Fibroblast of villous mesenchyme (primary cell): ENCODE results near the gene HAUS2. TPM values are rescaled to one million over a fixed set of nuclear protein-coding genes. Genes with fewer than 3 reads are reported as not detected.

ENCODE experiments used
- DNase-seq: peaks from one replicate; pipeline ENCODE4 v3.0.0-alpha.2; 2010; ENCODE audit warnings: low read depth
- H3K4me3 ChIP-seq: 2 replicates; pipeline ENCODE4 v1.5.1; 2011; ENCODE audit warnings: low read depth, mild to moderate bottlenecking, low read length
- total RNA-seq: library from RNA; depleted of rRNA; stranded (reverse); fragments of >200 nt; gene quantifications from 2 replicates; pipeline ENCODE4 v1.2.3, GENCODE V29; 2012
- TF ChIP-seq, protein P1 (sequence below): IDR thresholded peaks from 2 replicates; pipeline ENCODE4 v1.5.1; 2012; ENCODE audit warnings: low read depth, mild to moderate bottlenecking, low read length; ENCODE audit not compliant: insufficient read depth

Gene HAUS2
- total RNA-seq, 1 donor, result 25.9 TPM

DNA sequence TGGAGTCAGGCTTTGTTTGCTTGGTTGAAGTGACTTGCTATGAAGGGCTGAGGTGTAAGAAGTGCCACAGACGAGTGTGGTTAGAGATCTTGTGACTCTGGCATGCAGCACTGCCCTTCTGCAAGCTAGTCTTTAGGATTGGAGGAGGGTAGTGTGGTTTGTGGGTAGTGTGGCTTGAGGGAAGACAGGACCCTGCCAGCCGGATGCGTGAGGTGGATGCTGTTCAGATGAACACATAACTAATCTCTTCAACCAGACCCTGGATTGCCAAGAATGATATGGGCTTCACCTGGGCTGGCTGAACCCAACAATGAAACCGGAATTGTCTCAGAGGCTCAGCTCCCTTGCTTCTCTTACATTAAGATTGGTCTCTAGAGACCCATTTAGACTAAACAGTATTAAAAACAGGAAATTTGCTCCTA, 59.5 kb downstream of the HAUS2 start:
- TF ChIP-seq, protein P1, sequence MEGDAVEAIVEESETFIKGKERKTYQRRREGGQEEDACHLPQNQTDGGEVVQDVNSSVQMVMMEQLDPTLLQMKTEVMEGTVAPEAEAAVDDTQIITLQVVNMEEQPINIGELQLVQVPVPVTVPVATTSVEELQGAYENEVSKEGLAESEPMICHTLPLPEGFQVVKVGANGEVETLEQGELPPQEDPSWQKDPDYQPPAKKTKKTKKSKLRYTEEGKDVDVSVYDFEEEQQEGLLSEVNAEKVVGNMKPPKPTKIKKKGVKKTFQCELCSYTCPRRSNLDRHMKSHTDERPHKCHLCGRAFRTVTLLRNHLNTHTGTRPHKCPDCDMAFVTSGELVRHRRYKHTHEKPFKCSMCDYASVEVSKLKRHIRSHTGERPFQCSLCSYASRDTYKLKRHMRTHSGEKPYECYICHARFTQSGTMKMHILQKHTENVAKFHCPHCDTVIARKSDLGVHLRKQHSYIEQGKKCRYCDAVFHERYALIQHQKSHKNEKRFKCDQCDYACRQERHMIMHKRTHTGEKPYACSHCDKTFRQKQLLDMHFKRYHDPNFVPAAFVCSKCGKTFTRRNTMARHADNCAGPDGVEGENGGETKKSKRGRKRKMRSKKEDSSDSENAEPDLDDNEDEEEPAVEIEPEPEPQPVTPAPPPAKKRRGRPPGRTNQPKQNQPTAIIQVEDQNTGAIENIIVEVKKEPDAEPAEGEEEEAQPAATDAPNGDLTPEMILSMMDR, result no peak
- H3K4me3 ChIP-seq, result no peak overlapping the region
- DNase-seq, result peak; percentile 48

DNA sequence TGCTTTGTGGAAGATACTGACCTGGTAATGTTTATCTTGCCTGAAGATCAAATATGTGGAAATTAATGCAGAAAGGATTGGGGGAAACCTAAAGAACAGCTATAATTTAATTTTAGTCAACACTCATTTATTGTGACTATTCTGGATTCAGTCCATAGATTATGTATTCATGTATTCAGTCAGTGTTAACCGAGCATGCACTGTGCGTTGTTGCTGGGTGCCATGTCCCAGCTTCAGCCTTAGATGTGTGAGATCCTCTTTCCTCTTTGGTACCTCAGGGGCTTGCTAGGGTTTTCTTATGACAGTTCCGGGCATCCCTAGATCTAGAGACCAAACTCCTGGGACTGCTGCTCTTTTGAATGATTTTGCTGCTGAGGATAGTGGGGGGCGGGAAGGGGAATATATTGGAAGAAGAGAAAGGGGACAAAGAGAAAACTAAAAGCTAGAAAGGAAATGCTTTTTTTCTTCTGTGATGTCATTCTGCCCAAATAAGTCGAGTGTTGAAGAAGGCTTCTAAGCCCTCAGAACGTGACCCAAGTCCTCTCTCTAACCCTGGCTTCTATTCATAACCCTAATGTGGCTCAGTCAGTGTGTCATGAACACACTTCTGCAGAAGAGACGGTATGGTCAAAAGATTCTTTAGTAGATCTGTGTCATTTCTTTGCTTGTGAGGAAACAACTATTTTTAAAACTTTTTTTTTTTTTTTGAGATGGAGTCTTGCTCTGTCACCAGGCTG, 60.3 kb downstream of the HAUS2 start:
- H3K4me3 ChIP-seq, result no peak overlapping the region
- DNase-seq, result no peak
- TF ChIP-seq, protein P1, result no peak

DNA sequence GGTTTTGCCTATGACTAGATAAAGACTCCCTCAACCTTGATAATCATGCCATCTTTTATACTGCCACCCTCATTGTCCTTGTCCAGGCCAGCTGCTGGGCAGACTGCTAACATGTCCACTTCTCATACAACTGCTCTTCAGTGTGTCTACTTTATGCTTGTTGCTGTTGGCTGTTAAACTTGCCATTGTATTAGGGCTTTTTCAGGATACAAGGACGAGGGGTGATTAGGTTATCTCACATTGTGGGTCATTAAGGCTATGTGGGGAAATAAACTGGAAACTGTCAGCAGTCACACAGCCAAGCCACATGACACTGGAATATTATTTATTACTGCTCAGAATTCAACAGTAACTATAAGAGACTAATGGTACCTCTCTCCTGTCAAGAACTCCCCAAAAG, 62.9 kb downstream of the HAUS2 start:
- TF ChIP-seq, protein P1, result no peak
- no peak overlapping the region for H3K4me3 ChIP-seq
- no peak for DNase-seq

DNA sequence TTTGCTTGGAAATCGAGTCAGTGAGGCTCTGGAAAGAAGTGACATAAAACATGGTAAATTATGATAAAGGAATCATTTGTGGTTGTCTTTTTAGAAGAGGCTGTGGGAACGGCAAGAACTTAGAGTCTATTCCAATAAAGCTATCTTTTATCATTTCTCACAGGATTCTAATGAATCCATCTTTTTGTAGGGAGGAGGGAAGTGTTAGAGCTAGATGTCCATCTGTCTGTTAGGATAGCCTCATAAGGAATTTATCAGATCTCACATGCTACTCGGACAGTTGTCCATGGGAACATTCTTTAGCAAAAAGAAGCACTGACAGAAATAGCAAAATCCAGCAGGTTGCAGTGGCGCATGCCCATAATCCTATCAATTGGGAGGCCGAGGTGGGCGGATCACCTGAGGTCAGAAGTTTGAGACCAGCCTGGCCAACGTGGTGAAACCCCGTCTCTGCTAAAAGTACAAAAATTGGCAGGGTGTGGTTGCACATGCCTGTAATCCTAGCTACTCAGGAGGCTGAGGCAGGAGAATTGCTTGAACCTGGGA, 63.8 kb downstream of the HAUS2 start:
- no peak for DNase-seq
- TF ChIP-seq, protein P1, result no peak
- H3K4me3 ChIP-seq, result no peak overlapping the region

DNA sequence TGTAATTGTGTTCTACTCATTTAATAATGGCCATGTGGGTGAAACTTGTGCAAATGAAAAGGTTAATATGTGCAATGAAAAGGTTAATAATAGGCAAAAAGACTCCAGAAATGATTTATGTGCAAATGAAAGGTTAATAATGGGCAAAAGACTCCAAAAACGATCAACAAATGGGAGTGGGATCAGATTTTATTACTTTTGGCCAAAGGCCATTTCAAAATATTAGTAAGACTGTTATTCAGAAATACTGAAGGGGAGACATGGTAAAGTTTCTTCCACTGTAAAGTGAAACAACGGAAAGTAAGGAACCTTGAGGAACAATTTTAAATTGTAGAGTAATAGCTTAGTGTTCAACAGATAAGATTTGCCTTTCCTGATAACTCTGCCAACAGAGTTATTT, 67.5 kb downstream of the HAUS2 start:
- DNase-seq, result no peak
- H3K4me3 ChIP-seq, result no peak overlapping the region
- TF ChIP-seq, protein P1, result no peak

Other genes with a start within 250 kb of the HAUS2 start
- 0.64 and 2.6 TPM in 2 replicates for gene CAPN3, start 189.3 kb upstream of the HAUS2 start, total RNA-seq
- gene ZNF106, start 57.7 kb upstream of the HAUS2 start, total RNA-seq, result 74.1 and 90.2 TPM in 2 replicates
- gene SNAP23, start 53.2 kb upstream of the HAUS2 start, total RNA-seq, result 81.5 and 83.3 TPM in 2 replicates
- 13.5 and 19.9 TPM in 2 replicates for gene LRRC57, start within 50 bp of the HAUS2 start, total RNA-seq
- gene STARD9, start 26.8 kb downstream of the HAUS2 start, total RNA-seq, result 9.1 and 11.0 TPM in 2 replicates
- 6.8 and 15.1 TPM in 2 replicates for gene CDAN1, start 188.3 kb downstream of the HAUS2 start, total RNA-seq